ENCODE results near the gene PWP1.

GRCh38 chr12:107681455-107681835 is 4.2 kb upstream of the PWP1 start:
- TF ChIP-seq, protein P1, sequence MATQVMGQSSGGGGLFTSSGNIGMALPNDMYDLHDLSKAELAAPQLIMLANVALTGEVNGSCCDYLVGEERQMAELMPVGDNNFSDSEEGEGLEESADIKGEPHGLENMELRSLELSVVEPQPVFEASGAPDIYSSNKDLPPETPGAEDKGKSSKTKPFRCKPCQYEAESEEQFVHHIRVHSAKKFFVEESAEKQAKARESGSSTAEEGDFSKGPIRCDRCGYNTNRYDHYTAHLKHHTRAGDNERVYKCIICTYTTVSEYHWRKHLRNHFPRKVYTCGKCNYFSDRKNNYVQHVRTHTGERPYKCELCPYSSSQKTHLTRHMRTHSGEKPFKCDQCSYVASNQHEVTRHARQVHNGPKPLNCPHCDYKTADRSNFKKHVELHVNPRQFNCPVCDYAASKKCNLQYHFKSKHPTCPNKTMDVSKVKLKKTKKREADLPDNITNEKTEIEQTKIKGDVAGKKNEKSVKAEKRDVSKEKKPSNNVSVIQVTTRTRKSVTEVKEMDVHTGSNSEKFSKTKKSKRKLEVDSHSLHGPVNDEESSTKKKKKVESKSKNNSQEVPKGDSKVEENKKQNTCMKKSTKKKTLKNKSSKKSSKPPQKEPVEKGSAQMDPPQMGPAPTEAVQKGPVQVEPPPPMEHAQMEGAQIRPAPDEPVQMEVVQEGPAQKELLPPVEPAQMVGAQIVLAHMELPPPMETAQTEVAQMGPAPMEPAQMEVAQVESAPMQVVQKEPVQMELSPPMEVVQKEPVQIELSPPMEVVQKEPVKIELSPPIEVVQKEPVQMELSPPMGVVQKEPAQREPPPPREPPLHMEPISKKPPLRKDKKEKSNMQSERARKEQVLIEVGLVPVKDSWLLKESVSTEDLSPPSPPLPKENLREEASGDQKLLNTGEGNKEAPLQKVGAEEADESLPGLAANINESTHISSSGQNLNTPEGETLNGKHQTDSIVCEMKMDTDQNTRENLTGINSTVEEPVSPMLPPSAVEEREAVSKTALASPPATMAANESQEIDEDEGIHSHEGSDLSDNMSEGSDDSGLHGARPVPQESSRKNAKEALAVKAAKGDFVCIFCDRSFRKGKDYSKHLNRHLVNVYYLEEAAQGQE (IDR thresholded peaks at IDR 0.05; ENCODE audit: insufficient read depth in 1 of 2, low read depth in 2 of 2, low read length in 2 of 2), result no peak
- no peak for TF ChIP-seq SIN3A (IDR thresholded peaks at IDR 0.05; ENCODE audit: borderline replicate concordance, insufficient read depth, low read length)

All from PFSK-1 (cell line).